Neural progenitor cell (in vitro differentiated cells): ENCODE data around the gene CYBC1.

Source experiments
- EZH2 ChIP-seq: fragments of 200-600 bp; sonication (generic); IDR thresholded peaks from 2 replicates; pipeline ENCODE4 v1.6.1; 2017; ENCODE audit warnings: antibody characterized with exemption, mild to moderate bottlenecking, moderate library complexity
- EZH2phosphoT487 ChIP-seq: fragments of 200-600 bp; sonication (generic); IDR thresholded peaks from 2 replicates; pipeline ENCODE4 v1.6.1; 2017; ENCODE audit warnings: antibody characterized with exemption
- TF ChIP-seq, protein P1 (sequence below): fragments of 200-600 bp; sonication (generic); IDR thresholded peaks from 2 replicates; pipeline ENCODE4 v1.5.1; 2017; ENCODE audit warnings: antibody characterized with exemption, mild to moderate bottlenecking

DNA sequence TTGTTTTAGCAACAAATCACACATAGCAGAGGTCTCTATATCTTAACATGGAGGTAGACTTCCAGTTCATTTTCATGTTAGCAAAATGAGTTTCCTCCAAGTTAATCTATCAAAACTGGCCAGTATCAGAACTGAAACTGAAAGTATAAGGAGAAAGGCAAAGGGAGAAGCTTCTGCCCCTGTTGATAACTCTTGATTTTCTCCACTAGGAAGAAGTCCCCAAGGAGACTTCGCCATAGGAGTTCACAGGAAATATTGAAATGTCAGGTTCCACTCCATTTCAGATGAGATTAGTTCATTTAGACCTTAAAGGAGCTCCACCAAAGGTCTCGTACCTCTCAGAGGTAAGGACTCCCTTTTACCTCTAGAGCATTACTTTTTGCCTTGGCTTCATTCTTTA lies 31.0 kb downstream of the CYBC1 start:
- TF ChIP-seq, protein P1, sequence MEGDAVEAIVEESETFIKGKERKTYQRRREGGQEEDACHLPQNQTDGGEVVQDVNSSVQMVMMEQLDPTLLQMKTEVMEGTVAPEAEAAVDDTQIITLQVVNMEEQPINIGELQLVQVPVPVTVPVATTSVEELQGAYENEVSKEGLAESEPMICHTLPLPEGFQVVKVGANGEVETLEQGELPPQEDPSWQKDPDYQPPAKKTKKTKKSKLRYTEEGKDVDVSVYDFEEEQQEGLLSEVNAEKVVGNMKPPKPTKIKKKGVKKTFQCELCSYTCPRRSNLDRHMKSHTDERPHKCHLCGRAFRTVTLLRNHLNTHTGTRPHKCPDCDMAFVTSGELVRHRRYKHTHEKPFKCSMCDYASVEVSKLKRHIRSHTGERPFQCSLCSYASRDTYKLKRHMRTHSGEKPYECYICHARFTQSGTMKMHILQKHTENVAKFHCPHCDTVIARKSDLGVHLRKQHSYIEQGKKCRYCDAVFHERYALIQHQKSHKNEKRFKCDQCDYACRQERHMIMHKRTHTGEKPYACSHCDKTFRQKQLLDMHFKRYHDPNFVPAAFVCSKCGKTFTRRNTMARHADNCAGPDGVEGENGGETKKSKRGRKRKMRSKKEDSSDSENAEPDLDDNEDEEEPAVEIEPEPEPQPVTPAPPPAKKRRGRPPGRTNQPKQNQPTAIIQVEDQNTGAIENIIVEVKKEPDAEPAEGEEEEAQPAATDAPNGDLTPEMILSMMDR = no peak
- TF ChIP-seq EZH2phosphoT487 (no peak), EZH2 (no peak)
